Measurements from ENCODE around the gene GOT2. TPM values are rescaled to one million over a fixed set of nuclear protein-coding genes. Genes with fewer than 3 reads are reported as not detected.

GOT2 gene
- polyA plus RNA-seq, 2 of the 4 experiments (the other 2 are of a cell fraction): 134 to 168 TPM

DNA sequence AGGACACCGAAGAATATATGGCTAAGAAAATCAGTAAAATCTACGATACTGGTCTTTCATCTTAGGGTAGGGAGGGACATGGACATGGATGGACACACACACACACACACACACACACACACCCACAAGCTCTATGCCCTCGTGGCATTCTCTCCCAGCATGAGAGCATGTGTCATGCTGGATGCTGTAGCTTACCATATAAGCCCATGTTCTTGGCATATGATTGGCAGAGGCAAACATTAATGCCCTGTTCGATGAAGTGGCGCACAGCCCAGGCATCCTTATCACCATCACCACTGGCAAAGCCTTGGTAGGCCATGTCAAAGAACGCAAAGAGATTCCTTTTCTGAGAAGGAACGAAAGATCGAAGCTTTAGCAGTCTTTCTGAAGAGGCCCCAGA lies 17.6 kb downstream of the GOT2 start:
- ATAC-seq (no peak), DNase-seq (ENCODE audit: low read depth in 1 of 2, low spot score in 1 of 2) (no peak), FAIRE-seq (no peak)
- Histone ChIP-seq H3K4me1 (no peaks in the 10 kb centered on the region), H3K27ac (no peak overlapping the region), H3K4me3 (no peak overlapping the region), H3K9me3 (no peaks in the 10 kb centered on the region), H3K4me2 (no peak overlapping the region)
- no peak for TF ChIP-seq RNF2 (IDR thresholded peaks at IDR 0.05; ENCODE audit: borderline replicate concordance, low read depth)
- TF ChIP-seq HDAC2 (IDR thresholded peaks at IDR 0.05): no peak
- no peak for TF ChIP-seq TP53 (CRISPR knock-in tag; IDR thresholded peaks at IDR 0.05)
- TF ChIP-seq HEYL (CRISPR knock-in tag; IDR thresholded peaks at IDR 0.05): no peak
- TF ChIP-seq POLR2AphosphoS2 (conservative IDR thresholded peaks at IDR 0.05; ENCODE audit: low read length): no peak
- no peak for TF ChIP-seq CHD2 (IDR thresholded peaks at IDR 0.05; ENCODE audit: low read length, partially characterized antibody)
- TF ChIP-seq, protein P1, sequence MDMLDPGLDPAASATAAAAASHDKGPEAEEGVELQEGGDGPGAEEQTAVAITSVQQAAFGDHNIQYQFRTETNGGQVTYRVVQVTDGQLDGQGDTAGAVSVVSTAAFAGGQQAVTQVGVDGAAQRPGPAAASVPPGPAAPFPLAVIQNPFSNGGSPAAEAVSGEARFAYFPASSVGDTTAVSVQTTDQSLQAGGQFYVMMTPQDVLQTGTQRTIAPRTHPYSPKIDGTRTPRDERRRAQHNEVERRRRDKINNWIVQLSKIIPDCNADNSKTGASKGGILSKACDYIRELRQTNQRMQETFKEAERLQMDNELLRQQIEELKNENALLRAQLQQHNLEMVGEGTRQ (IDR thresholded peaks at IDR 0.05): no peak
- TF ChIP-seq EHMT2 (IDR thresholded peaks at IDR 0.05; ENCODE audit: low read depth): no peak
- TF ChIP-seq JUN (IDR thresholded peaks at IDR 0.05): no peak
- no peak for TF ChIP-seq FOSB (CRISPR knock-in tag; IDR thresholded peaks at IDR 0.05)
- POLR2A ChIA-PET: interaction anchor here (0.8 kb wide), 1 partner anchor 8 kb away, joined by 3 read pairs; no protein-coding TSS in a partner anchor
- CTCF ChIA-PET: interaction anchor here (0.6 to 1.1 kb wide), 2 partner anchors 18 to 40 kb away, joined by 4 to 7 read pairs; no protein-coding TSS in a partner anchor
- 93% methylated on average over 8 of the region's 8 CpGs for WGBS (ENCODE audit: missing lambda C conversion rate)

GRCh38 chr16:58713742-58714141 lies 20.4 kb downstream of the GOT2 start:
- CTCF ChIA-PET: interaction anchor here (1.4 to 1.9 kb wide), 2 partner anchors 21 to 42 kb away, joined by 4 to 8 read pairs; no protein-coding TSS in a partner anchor
- 93% methylated on average over 1 of the region's 1 CpG for WGBS (ENCODE audit: missing lambda C conversion rate)
- POLR2A ChIA-PET: no interaction called here

GRCh38 chr16:58709333-58709732 lies 24.8 kb downstream of the GOT2 start:
- ATAC-seq (no peak), DNase-seq (ENCODE audit: low read depth in 1 of 2, low spot score in 1 of 2) (no peak), FAIRE-seq (no peak)
- Histone ChIP-seq H3K4me3 (no peak overlapping the region), H3K9me3 (no peaks in the 10 kb centered on the region), H3K4me1 (no peaks in the 10 kb centered on the region), H3K27ac (no peak overlapping the region), H3K4me2 (no peak overlapping the region)
- no peak for TF ChIP-seq ESRRA (IDR thresholded peaks at IDR 0.05; ENCODE audit: borderline replicate concordance, low read length)
- no peak for TF ChIP-seq CTCF (IDR thresholded peaks at IDR 0.05)
- TF ChIP-seq SREBF2 (IDR thresholded peaks at IDR 0.05): no peak
- TF ChIP-seq JUNB (IDR thresholded peaks at IDR 0.05): no peak
- no peak for TF ChIP-seq E2F6 (IDR thresholded peaks at IDR 0.05; ENCODE audit: borderline replicate concordance, low read depth)
- TF ChIP-seq FOXS1 (CRISPR knock-in tag; IDR thresholded peaks at IDR 0.05): no peak
- no peak for TF ChIP-seq MAFK (IDR thresholded peaks at IDR 0.05; ENCODE audit: partially characterized antibody)
- TF ChIP-seq HOXB5 (CRISPR knock-in tag; IDR thresholded peaks at IDR 0.05): no peak
- TF ChIP-seq, protein P2, sequence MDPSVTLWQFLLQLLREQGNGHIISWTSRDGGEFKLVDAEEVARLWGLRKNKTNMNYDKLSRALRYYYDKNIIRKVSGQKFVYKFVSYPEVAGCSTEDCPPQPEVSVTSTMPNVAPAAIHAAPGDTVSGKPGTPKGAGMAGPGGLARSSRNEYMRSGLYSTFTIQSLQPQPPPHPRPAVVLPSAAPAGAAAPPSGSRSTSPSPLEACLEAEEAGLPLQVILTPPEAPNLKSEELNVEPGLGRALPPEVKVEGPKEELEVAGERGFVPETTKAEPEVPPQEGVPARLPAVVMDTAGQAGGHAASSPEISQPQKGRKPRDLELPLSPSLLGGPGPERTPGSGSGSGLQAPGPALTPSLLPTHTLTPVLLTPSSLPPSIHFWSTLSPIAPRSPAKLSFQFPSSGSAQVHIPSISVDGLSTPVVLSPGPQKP (IDR thresholded peaks at IDR 0.05; ENCODE audit: low read depth, low read length): no peak
- TF ChIP-seq RARB (CRISPR knock-in tag; IDR thresholded peaks at IDR 0.05): no peak
- TF ChIP-seq GATA3 (IDR thresholded peaks at IDR 0.05; ENCODE audit: borderline replicate concordance): no peak
- POLR2A ChIA-PET: no interaction called here
- CTCF ChIA-PET: interaction anchor here (1.8 kb wide), 1 partner anchor 47 kb away, joined by 4 read pairs; no protein-coding TSS in a partner anchor
- WGBS (ENCODE audit: missing lambda C conversion rate): 93% methylated on average over 7 of the region's 7 CpGs

More at GRCh38 chr16:58713742-58714141, 20.4 kb downstream of the GOT2 start:
- no peaks in the 10 kb centered on the region for H3K4me1 ChIP-seq
- no peak overlapping the region for H3K27ac ChIP-seq
- no peak overlapping the region for H3K4me2 ChIP-seq
- no peaks in the 10 kb centered on the region for H3K9me3 ChIP-seq
- DNase-seq (ENCODE audit: low read depth in 1 of 2, low spot score in 1 of 2): no peak
- ATAC-seq: no peak
- FAIRE-seq: no peak
- no peak overlapping the region for H3K4me3 ChIP-seq
- TF ChIP-seq, protein P3, sequence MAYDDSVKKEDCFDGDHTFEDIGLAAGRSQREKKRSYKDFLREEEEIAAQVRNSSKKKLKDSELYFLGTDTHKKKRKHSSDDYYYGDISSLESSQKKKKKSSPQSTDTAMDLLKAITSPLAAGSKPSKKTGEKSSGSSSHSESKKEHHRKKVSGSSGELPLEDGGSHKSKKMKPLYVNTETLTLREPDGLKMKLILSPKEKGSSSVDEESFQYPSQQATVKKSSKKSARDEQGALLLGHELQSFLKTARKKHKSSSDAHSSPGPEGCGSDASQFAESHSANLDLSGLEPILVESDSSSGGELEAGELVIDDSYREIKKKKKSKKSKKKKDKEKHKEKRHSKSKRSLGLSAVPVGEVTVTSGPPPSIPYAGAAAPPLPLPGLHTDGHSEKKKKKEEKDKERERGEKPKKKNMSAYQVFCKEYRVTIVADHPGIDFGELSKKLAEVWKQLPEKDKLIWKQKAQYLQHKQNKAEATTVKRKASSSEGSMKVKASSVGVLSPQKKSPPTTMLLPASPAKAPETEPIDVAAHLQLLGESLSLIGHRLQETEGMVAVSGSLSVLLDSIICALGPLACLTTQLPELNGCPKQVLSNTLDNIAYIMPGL (CRISPR knock-in tag; IDR thresholded peaks at IDR 0.05; ENCODE audit: borderline replicate concordance): no peak

All from A549 (cell line).